Thyroid gland (tissue), 4 donors: ENCODE results near the gene CLK4.

Experiments used
- CTCF ChIP-seq, 6 experiments: fragments of 200-600 bp in 3 of 6; fragments of 450-650 bp in 3 of 6; sonication (generic) in 3 of 6; IDR thresholded peaks; one replicate each; pipeline ENCODE4 v1.5.1; 2016 to 2019; ENCODE audit warnings: antibody characterized with exemption in 6 of 6, mild to moderate bottlenecking in 2 of 6, inconsistent platforms in 1 of 6, moderate library complexity in 1 of 6
- POLR2A ChIP-seq, 2 donors: fragments of 450-650 bp; IDR thresholded peaks; one replicate each; pipeline ENCODE4 v1.6.1; 2017; ENCODE audit warnings: antibody characterized with exemption in 2 of 2, mild to moderate bottlenecking in 2 of 2, moderate library complexity in 1 of 2

- TF ChIP-seq CTCF (IDR thresholded peaks at IDR 0.05) (no peak), POLR2A (IDR thresholded peaks at IDR 0.05) (no peak)
Measured at GRCh38 chr5:178555005-178555404, 71.8 kb downstream of the CLK4 start.
